GM12878 (cell line): ENCODE data around the gene LRBA. TPM values are rescaled to one million over a fixed set of nuclear protein-coding genes. Genes with fewer than 3 reads are reported as not detected.

ENCODE experiments used
- ATAC-seq: fragments of 200-7000 bp; cut with Tn5 transposase; 3 replicates; pipeline ENCODE4 v1.9.1; 2020; ENCODE audit warnings: mild to moderate bottlenecking, moderate library complexity
- BruUV-seq: library from RNA; stranded (reverse); fragments of 400-500 nt; replicated peaks from 2 replicates; lab custom pipeline; 2021; lab: Mats Ljungman, UMichigan
- CTCF ChIA-PET: fragments of 300-600 bp; sonication (Branson Sonifier 250); formaldehyde crosslinking; extraction: SDS; loops from one replicate; lab custom pipeline; 2021; ENCODE audit warnings: inconsistent platforms; lab: Yijun Ruan, JAX
- POLR2A ChIA-PET: fragments of 350-600 bp; formaldehyde crosslinking; extraction: SDS; loops from one replicate; lab custom pipeline; 2021; ENCODE audit warnings: inconsistent platforms; lab: Charles Lee
- RAD21 ChIA-PET: fragments of 300-600 bp; sonication (Branson Sonifier 250); formaldehyde crosslinking; loops from one replicate; lab custom pipeline; 2023; ENCODE audit warnings: antibody characterized with exemption; ENCODE audit not compliant: unreplicated experiment; lab: Charles Lee
- SMC1A ChIA-PET: fragments of 300-600 bp; sonication (Branson Sonifier 250); formaldehyde crosslinking; loops from one replicate; lab custom pipeline; 2023; ENCODE audit not compliant: unreplicated experiment, uncharacterized antibody; lab: Charles Lee
- DNase-seq: peaks from one replicate; pipeline ENCODE4 v3.0.0-alpha.2; 2011; ENCODE audit warnings: low read depth, low spot score
- FAIRE-seq: peaks from 3 replicates; lab custom pipeline; 2011; peaks lifted over from hg19 to GRCh38; lab: Jason Lieb, UNC
- H2AFZ ChIP-seq: 2 replicates; pipeline ENCODE4 v1.6.0; 2011; ENCODE audit warnings: low read depth, low read length, control low read depth; ENCODE audit not compliant: control insufficient read depth
- H3K27ac ChIP-seq: 2 replicates; pipeline ENCODE4 v1.5.1; 2011; ENCODE audit warnings: control low read depth; ENCODE audit not compliant: control insufficient read depth, insufficient read depth
- H3K27me3 ChIP-seq, 2 experiments: replicated peaks in 1 of 2; 2 replicates each; pipeline versions ENCODE4 v1.6.0 to v1.6.1; 2011; ENCODE audit warnings: low read length in 1 of 2; ENCODE audit not compliant: control insufficient read depth in 2 of 2, insufficient read depth in 2 of 2
- H3K36me3 ChIP-seq, 2 experiments: 2 replicates each; pipeline ENCODE4 v1.5.1; 2011; ENCODE audit warnings: low read length in 1 of 2; ENCODE audit not compliant: control insufficient read depth in 2 of 2, insufficient read depth in 2 of 2
- H3K4me1 ChIP-seq: 2 replicates; pipeline ENCODE4 v1.6.1; 2011; ENCODE audit warnings: mild to moderate bottlenecking, low read length, moderate library complexity, mixed read lengths; ENCODE audit not compliant: control insufficient read depth, insufficient read depth
- H3K4me2 ChIP-seq: 2 replicates; pipeline ENCODE4 v1.6.0; 2011; ENCODE audit warnings: control low read depth; ENCODE audit not compliant: control insufficient read depth, insufficient read depth
- H3K4me3 ChIP-seq: fragments of 200-600 bp; sonication (generic); 2 replicates; pipeline ENCODE4 v1.5.1; 2016
- H3K79me2 ChIP-seq: 2 replicates; pipeline ENCODE4 v1.6.0; 2011; ENCODE audit warnings: low read length; ENCODE audit not compliant: control insufficient read depth, insufficient read depth
- H3K9ac ChIP-seq: 2 replicates; pipeline ENCODE4 v1.8.0; 2011; ENCODE audit warnings: low read length, control low read depth, mixed read lengths; ENCODE audit not compliant: control insufficient read depth, insufficient read depth
- H3K9me3 ChIP-seq: replicated peaks from 3 replicates; pipeline ENCODE4 v1.5.1; 2011; ENCODE audit warnings: mild to moderate bottlenecking, low read length; ENCODE audit not compliant: control insufficient read depth, insufficient read depth
- H4K20me1 ChIP-seq: 2 replicates; pipeline ENCODE4 v1.6.0; 2011; ENCODE audit not compliant: control insufficient read depth, insufficient read depth
- BHLHE40 ChIP-seq, 2 experiments: fragments of 450-650 bp in 1 of 2; IDR thresholded peaks; 2 replicates each; pipeline ENCODE4 v1.6.1; 2011 to 2017; ENCODE audit warnings: low read depth in 2 of 2, borderline replicate concordance in 1 of 2, improper control_type of control experiment in 1 of 2, low read length in 1 of 2, mild to moderate bottlenecking in 1 of 2
- WGBS: methylation state at CpG from one replicate; pipeline ENCODE4 v1.1.6; 2016; ENCODE audit warnings: low lambda C conversion rate; ENCODE audit not compliant: insufficient replicate concordance, insufficient coverage; ENCODE audit errors: missing lambda C conversion rate; 5-methylcytosine and 5-hydroxymethylcytosine counted together
- in situ Hi-C: fragments of 300-500 bp; cut with MboI; formaldehyde crosslinking; loops from 9 replicates; pipeline ENCODE4 v1.14.3; 2018; ENCODE audit warnings: mixed read lengths
- intact Hi-C: fragments of 100-400 bp; cut with micrococcal nuclease; formaldehyde crosslinking; loops from one replicate; pipeline ENCODE4 v1.14.2; 2022; ENCODE audit not compliant: unreplicated experiment
- polyA plus RNA-seq, 11 experiments: library from polyadenylated mRNA; depleted of rRNA in 4 of 11; unstranded in 6 of 11; stranded (reverse) in 5 of 11; fragments of >200 nt; fragmentation: Nextera tagmentation in 4 of 11; fragmentation: Illumina TruSeq in 1 of 11; extraction: Ambion mirVana in 4 of 11; extraction: Trizol in 1 of 11; gene quantifications; 1 replicate in 1 of 11; 2 replicates in 10 of 11; pipeline versions ENCODE4 v1.2.1 to v1.2.3, GENCODE V29; 2011 to 2016; ENCODE audit warnings: inconsistent platforms in 2 of 11, missing spikeins in 2 of 11, low read depth in 1 of 11
- total RNA-seq, 4 experiments: library from RNA; depleted of rRNA in 3 of 4; stranded (reverse); fragments of >200 nt in 3 of 4; fragmentation: Illumina TruSeq in 1 of 4; extraction: Trizol in 1 of 4; gene quantifications; 2 replicates each; pipeline versions ENCODE4 v1.2.1 to v1.2.3, GENCODE V29; 2013 to 2021
- TF ChIP-seq, protein P1 (sequence below): fragments of 450-650 bp; formaldehyde crosslinking; IDR thresholded peaks from 2 replicates; pipeline ENCODE4 v1.4.0; 2022; ENCODE audit warnings: mild to moderate bottlenecking, moderate library complexity
- TF ChIP-seq, protein P2 (sequence below): fragments of 450-650 bp; IDR thresholded peaks from 2 replicates; pipeline ENCODE4 v1.6.1; 2017; ENCODE audit warnings: mild to moderate bottlenecking, moderate library complexity
- TF ChIP-seq, protein P3 (sequence below), 3 experiments: IDR thresholded peaks in 2 of 3; conservative IDR thresholded peaks in 1 of 3; 2 replicates each; pipeline ENCODE4 v1.5.1; 2011; ENCODE audit warnings: low read depth in 3 of 3, low read length in 3 of 3, mild to moderate bottlenecking in 3 of 3, control low read depth in 2 of 3, moderate library complexity in 2 of 3, inconsistent platforms in 1 of 3, mixed read lengths in 1 of 3; ENCODE audit not compliant: control insufficient read depth in 2 of 3, insufficient read depth in 1 of 3; ENCODE audit errors: extremely low read depth in 1 of 3

LRBA gene
- total and polyA plus RNA-seq, 10 of the 15 experiments (the other 5 are each of a cell fraction or from before 2014, with no cell fraction given) = 20.3 to 93.4 (median 55.0) TPM

DNA sequence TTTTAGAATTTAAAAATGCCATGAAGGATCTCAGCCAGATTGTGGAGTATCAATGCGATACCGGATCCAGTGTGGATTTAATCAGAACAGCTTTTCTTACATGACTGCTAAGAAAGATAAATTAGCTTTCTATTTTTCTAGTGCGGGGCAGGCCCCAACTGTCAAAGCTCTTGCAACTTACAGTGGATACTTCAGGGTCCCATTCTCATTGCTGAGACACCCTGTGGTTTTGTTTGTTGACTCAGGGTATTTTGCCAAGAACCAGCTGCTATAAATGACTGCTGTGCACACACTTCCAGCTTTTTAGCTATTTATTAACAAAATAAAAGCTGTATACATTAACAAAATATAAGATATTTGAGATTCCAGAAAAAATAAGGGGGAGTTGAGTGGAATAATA lies 770.5 kb downstream of the LRBA start:
- Histone ChIP-seq H3K27me3 (no peaks in the 10 kb centered on the region), H3K4me1 (no peaks in the 10 kb centered on the region), H3K9ac (no peak overlapping the region), H3K36me3 (no peaks in the 10 kb centered on the region), H3K9me3 (no peaks in the 10 kb centered on the region), H2AFZ (no peak overlapping the region)
- ATAC-seq = no peak
- BruUV-seq = no TSS peak
- 77% methylated on average over 3 of the region's 3 CpGs for WGBS
- CTCF ChIA-PET = interaction anchor here (0.7 to 4.1 kb wide), 12 partner anchors 13 to 622 kb away, joined by 3 to 27 read pairs (median 5); no protein-coding TSS in a partner anchor
- SMC1A ChIA-PET = interaction anchor here (0.7 to 1.6 kb wide), 4 partner anchors 234 to 265 kb away, joined by 3 read pairs; no protein-coding TSS in a partner anchor
- DNase-seq = no peak
- TF ChIP-seq, protein P1, sequence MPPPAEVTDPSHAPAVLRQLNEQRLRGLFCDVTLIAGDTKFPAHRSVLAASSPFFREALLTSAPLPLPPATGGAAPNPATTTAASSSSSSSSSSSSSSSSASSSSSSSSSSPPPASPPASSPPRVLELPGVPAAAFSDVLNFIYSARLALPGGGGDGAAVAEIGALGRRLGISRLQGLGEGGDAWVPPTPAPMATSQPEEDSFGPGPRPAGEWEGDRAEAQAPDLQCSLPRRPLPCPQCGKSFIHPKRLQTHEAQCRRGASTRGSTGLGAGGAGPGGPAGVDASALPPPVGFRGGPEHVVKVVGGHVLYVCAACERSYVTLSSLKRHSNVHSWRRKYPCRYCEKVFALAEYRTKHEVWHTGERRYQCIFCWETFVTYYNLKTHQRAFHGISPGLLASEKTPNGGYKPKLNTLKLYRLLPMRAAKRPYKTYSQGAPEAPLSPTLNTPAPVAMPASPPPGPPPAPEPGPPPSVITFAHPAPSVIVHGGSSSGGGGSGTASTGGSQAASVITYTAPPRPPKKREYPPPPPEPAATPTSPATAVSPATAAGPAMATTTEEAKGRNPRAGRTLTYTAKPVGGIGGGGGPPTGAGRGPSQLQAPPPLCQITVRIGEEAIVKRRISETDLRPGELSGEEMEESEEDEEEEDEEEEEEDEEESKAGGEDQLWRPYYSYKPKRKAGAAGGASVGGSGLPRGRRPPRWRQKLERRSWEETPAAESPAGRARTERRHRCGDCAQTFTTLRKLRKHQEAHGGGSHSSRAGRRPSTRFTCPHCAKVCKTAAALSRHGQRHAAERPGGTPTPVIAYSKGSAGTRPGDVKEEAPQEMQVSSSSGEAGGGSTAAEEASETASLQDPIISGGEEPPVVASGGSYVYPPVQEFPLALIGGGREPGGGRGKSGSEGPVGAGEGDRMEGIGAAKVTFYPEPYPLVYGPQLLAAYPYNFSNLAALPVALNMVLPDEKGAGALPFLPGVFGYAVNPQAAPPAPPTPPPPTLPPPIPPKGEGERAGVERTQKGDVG (CRISPR knock-in tag) = no peak
- no peak for TF ChIP-seq BHLHE40 (IDR thresholded peaks at IDR 0.05; ENCODE audit: borderline replicate concordance in 1 of 2, low read depth in 2 of 2, low read length in 1 of 2)
- TF ChIP-seq, protein P2, sequence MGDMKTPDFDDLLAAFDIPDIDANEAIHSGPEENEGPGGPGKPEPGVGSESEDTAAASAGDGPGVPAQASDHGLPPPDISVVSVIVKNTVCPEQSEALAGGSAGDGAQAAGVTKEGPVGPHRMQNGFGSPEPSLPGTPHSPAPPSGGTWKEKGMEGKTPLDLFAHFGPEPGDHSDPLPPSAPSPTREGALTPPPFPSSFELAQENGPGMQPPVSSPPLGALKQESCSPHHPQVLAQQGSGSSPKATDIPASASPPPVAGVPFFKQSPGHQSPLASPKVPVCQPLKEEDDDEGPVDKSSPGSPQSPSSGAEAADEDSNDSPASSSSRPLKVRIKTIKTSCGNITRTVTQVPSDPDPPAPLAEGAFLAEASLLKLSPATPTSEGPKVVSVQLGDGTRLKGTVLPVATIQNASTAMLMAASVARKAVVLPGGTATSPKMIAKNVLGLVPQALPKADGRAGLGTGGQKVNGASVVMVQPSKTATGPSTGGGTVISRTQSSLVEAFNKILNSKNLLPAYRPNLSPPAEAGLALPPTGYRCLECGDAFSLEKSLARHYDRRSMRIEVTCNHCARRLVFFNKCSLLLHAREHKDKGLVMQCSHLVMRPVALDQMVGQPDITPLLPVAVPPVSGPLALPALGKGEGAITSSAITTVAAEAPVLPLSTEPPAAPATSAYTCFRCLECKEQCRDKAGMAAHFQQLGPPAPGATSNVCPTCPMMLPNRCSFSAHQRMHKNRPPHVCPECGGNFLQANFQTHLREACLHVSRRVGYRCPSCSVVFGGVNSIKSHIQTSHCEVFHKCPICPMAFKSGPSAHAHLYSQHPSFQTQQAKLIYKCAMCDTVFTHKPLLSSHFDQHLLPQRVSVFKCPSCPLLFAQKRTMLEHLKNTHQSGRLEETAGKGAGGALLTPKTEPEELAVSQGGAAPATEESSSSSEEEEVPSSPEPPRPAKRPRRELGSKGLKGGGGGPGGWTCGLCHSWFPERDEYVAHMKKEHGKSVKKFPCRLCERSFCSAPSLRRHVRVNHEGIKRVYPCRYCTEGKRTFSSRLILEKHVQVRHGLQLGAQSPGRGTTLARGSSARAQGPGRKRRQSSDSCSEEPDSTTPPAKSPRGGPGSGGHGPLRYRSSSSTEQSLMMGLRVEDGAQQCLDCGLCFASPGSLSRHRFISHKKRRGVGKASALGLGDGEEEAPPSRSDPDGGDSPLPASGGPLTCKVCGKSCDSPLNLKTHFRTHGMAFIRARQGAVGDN = no peak
- TF ChIP-seq, protein P3, sequence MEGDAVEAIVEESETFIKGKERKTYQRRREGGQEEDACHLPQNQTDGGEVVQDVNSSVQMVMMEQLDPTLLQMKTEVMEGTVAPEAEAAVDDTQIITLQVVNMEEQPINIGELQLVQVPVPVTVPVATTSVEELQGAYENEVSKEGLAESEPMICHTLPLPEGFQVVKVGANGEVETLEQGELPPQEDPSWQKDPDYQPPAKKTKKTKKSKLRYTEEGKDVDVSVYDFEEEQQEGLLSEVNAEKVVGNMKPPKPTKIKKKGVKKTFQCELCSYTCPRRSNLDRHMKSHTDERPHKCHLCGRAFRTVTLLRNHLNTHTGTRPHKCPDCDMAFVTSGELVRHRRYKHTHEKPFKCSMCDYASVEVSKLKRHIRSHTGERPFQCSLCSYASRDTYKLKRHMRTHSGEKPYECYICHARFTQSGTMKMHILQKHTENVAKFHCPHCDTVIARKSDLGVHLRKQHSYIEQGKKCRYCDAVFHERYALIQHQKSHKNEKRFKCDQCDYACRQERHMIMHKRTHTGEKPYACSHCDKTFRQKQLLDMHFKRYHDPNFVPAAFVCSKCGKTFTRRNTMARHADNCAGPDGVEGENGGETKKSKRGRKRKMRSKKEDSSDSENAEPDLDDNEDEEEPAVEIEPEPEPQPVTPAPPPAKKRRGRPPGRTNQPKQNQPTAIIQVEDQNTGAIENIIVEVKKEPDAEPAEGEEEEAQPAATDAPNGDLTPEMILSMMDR (IDR thresholded peaks at IDR 0.05 in 2 of 3, conservative IDR thresholded peaks at IDR 0.05 in 1 of 3; ENCODE audit: control insufficient read depth in 2 of 3, extremely low read depth in 1 of 3, insufficient read depth in 1 of 3, low read depth in 3 of 3, low read length in 3 of 3) = no peak
- TF ChIP-seq, all 136 proteins: peak for 0
- H3K4me2 ChIP-seq = no peak overlapping the region
- in situ Hi-C loops (no loop called here), intact Hi-C loops (loop anchor here (5.0 kb wide), 1 partner anchor 232 kb away; no protein-coding TSS in a partner anchor)
- no peak overlapping the region for H3K27ac ChIP-seq
- H3K4me3 ChIP-seq = no peak overlapping the region
- RAD21 ChIA-PET = interaction anchor here (1.1 to 3.1 kb wide), 2 partner anchors 257 to 623 kb away, joined by 3 to 22 read pairs; no protein-coding TSS in a partner anchor
- POLR2A ChIA-PET = no interaction called here
- no peaks in the 10 kb centered on the region for H3K79me2 ChIP-seq
- FAIRE-seq = no peak
- no peaks in the 10 kb centered on the region for H4K20me1 ChIP-seq
